RKO (cell line): ENCODE data around the gene FTCD.

Experiments
- DNase-seq: peaks from one replicate; pipeline ENCODE4 v3.0.0-alpha.2; 2016; ENCODE audit warnings: low spot score

The FTCD gene

GRCh38 chr21:46124083-46124925, 31.1 kb downstream of the FTCD start:
- DNase-seq, result no peak

GRCh38 chr21:46122758-46123683, 32.4 kb downstream of the FTCD start:
- no peak for DNase-seq

GRCh38 chr21:46122237-46122671, 33.1 kb downstream of the FTCD start:
- DNase-seq, result peak; percentile 29

GRCh38 chr21:46121286-46122221, 33.8 kb downstream of the FTCD start:
- no peak for DNase-seq

- no peak for DNase-seq
These were observed 34.8 kb downstream of the FTCD start for GRCh38 chr21:46120301-46121285.

- DNase-seq, result no peak
These were observed 35.6 kb downstream of the FTCD start for GRCh38 chr21:46119637-46120271.

GRCh38 chr21:46119144-46119636, 36.2 kb downstream of the FTCD start:
- DNase-seq, result no peak

- DNase-seq, result no peak
These were observed 36.8 kb downstream of the FTCD start for GRCh38 chr21:46118316-46119143.

GRCh38 chr21:46117586-46118315, 37.6 kb downstream of the FTCD start:
- no peak for DNase-seq

- DNase-seq, result no peak
These were observed 38.4 kb downstream of the FTCD start for GRCh38 chr21:46116776-46117585.

GRCh38 chr21:46116189-46116775, 39.1 kb downstream of the FTCD start:
- DNase-seq, result no peak

- DNase-seq, result no peak
These were observed 39.8 kb downstream of the FTCD start for GRCh38 chr21:46115441-46116188.

GRCh38 chr21:46114963-46115362, 40.4 kb downstream of the FTCD start:
- no peak for DNase-seq

GRCh38 chr21:46113497-46114176, 41.7 kb downstream of the FTCD start:
- no peak for DNase-seq

GRCh38 chr21:46112725-46113215, 42.6 kb downstream of the FTCD start:
- DNase-seq, result no peak
